Renal cortical epithelial cell (primary cell): Measurements from ENCODE around the gene ZNF213. TPM values are rescaled to one million over a fixed set of nuclear protein-coding genes. Genes with fewer than 3 reads are reported as not detected.

Experiments used
- DNase-seq: peaks from one replicate; pipeline ENCODE4 v3.0.0-alpha.2; 2011; ENCODE audit warnings: low read depth
- total RNA-seq: library from RNA; depleted of rRNA; stranded (reverse); fragments of >200 nt; gene quantifications from 2 replicates; pipeline ENCODE4 v1.2.3, GENCODE V29; 2014

Gene ZNF213
- total RNA-seq, 1 donor from 2014 or later, result 19.3 TPM

DNA sequence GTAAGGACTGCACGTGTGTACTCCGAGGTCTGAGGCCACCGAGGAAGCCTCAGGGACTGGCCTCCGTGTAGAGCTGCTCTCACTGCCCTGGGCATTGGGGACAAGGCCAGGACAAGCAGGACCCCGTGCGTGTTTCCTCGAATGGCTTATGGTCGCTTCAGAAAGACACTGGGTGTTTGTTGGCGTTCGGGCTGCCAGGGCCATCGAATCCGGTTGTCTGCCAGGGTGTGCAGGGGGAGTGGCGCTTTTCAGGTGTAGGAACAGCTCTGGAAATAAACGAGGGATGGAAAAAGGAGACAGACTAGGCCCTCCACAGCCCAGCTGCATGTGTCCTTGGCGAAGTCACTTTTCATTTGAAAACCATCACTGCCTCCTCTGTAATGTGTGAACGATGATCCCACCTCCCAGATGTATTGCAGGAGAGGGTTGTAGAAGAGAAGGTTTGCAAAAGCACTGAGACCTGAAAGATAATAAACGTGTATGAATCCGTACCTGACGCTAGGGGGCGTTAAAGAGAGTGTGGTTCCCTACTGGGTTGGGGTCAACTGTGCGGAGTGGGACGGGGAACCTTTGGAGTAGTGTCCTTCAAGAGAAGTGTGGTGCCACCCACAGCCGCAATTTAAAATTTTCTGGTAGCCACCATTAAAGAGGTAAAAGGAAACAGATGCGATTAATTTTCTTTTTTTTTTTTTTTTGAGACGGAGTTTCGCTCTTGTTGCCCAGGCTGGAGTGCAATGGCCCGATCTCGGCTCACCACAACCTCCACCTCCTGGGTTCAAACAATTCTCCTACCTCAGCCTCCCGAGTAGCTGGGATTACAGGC lies 33.6 kb upstream of the ZNF213 start:
- DNase-seq, result no peak

DNA sequence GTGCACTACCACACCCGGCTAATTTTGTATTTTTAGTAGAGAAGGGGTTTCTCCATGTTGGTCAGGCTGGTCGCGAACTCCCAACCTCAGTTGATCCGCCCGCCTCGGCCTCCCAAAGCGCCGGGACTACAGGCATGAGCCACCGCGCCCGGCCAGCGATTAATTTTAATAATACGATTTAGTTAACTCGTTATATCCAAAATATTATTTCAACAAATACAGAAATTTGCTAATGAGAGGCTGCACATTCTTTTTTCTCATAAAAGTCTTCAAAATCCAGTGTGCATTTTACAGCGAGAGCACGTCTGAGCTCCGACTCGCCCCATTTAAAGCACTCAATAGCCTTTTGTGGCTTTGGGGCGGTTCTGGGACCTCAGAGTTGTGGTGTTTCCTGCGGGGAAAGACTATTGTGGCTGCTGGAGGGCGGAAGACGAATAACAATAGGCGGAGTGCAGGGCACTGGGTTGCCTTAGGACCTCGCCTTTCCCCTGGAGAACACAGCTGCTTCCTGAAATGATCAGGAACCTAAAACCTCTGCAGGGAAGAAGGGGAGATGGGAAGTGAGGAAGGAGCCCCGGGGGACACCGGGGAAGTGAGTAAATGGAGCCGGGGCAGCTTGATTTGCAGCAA lies 32.9 kb upstream of the ZNF213 start:
- DNase-seq, result no peak

DNA sequence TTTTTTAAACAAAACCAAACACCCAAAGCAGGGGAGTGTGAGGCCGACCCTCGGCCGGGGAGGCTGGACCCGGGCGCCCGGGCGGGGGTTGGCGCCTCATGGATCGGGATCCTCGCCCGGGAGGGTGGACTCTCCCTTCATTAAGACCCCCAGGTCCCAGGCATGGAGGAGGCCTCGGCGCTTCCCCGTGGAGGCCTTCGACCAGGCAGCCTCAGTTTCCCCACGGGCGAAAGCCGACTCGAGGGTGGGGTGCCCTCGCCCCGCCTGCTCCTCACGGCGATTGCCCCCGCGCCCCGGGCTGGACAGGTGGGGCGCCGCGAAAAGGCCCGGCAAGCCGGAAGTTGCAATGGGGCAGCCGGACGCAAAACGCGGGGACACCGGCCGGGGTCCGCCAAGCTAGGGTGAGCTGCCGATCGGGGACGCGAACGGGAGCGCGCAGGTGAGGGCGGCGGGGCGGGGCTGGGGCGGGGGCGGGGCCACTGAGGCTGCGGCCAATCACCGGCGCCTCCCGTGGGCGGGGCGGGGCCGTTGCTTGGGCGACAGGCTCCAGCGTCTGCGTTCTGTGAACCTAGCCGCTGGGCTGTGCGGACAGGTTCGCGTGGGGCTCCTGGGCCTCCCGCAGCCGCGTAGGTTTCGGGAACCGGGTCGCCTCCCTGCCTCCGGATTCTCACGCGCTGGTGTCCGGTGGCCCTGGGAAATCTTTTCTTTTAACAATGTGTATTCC lies 28.5 kb upstream of the ZNF213 start:
- peak; percentile 58 for DNase-seq

DNA sequence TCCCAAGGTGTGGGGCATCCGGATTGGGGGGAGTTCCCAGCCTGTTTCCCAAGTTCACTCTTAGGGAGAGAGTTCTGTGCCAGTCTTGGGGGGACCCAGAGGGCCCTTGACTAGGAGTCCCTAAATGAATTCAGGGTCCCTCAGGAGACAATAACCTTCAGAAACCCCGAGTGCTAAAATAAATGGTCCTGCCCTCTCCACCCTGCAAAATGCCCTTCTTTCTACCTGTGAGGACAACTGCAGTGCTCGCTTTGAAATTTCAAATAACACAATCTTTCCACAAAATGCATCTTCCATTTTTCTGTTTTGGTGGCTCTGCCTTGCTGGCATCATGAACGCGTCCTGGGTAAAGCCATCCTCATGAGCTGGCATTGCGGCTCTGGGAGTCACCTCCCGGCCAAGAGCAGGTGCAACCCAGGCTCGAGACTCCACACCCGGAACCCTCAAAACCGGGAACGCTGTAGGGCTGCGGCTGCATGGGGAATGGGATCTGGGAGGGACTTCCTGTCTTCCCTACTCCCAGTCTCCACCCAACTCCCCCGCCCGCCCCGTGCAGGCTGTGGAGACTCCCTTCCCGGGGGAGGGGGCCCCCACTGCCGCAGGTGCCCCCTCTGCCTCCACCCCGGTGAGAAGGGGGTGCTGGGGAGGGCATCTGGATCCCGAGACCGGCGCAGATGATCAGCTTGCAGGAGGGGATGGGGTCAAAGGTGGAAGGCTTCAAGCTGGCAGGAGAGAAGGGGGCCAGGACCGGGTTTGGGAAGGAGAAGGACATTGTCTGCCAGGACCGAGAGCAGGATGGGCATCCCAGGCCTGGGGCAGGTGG lies 22.6 kb upstream of the ZNF213 start, which contains the start of gene ZNF205:
ZNF205 (plus strand) TSS at position 529 of the 823 bp plus-strand sequence. CDS start 845 bp downstream, outside the sequence.
- DNase-seq, result peak; percentile 64

DNA sequence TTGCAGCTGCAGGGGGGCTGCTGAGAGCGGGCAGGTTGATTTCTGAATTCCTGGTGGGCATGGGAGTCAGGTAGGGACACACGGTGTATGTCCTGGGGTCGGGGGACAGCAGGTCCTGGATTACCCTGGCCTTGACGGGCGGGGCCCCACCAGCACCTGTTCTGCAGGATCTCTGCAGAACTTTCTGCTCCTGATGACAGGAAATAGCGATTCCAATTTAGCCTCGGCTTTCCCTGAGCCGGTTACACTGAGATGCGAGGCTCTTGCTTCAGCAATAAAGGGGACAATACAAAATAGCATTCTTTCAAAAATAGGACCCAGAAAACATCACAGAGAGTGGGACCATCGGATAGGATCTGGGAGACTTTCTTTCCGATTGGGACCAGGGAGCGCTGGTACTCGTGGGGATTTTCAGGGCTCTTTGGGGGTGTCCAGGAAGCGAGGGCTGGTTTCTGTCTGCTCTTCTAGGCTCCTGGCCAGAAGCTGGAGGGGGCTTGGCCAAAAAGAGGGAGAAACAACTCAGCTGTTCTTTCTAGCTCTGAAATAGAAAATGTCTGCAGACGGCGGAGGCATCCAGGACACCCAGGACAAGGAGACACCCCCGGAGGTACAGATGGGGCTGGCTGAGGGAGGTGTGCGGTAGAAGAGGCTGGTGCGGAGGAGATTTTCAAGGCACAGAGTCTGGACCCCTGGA lies 21.8 kb upstream of the ZNF213 start:
- no peak for DNase-seq

DNA sequence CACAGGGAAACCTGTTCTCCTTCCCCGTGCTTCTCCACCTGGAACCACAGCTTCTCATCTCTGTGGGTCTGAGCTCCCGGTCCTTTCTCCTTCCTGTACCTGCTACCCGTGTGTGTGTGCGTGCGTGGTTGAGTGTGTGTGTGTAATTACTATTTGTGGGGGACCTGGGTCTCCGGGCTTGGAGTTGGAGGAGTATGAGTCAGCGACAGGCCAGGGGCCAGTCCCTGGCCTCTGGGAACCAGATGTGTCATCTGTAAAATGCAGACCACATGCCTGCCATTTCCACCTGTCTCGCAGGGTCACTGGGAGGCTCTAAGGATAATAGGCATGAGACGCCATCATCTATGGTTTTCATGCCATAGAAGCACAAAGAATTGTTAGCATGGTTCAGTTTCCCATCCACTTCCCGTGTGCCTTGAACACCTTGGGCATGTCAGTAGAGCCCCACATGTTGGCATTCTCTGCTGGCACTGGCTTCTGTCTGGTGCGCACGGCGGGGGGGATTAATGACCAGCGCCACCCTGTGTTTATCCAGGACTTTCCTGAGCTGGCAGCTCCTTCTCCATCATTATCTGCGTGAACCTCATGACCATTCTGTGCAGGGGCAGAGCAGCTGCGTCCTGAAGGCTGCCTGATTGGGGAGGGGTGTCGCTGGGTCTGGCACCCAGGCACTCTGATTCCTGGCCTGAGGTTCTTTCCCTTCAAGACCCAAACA lies 20.9 kb upstream of the ZNF213 start:
- peak; percentile 34 for DNase-seq

DNA sequence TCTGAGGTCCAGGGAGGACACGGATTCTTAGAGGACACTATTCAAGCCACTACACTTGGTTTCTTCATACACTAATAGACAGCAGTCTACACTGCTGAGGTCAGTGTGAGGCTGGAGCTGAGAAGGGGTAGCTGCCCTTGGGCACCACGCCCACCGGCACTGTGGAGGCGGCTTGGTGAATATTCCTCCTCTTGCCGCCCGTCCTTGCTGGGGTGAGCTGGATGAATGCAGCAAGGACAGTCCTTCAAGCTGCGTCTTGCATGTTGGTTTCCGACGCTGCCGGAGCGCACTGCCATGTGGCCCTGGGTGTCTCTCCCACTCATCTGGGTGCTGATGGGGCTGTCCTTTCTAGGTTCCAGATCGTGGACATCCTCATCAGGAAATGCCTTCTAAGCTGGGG lies 19.8 kb upstream of the ZNF213 start:
- no peak for DNase-seq

DNA sequence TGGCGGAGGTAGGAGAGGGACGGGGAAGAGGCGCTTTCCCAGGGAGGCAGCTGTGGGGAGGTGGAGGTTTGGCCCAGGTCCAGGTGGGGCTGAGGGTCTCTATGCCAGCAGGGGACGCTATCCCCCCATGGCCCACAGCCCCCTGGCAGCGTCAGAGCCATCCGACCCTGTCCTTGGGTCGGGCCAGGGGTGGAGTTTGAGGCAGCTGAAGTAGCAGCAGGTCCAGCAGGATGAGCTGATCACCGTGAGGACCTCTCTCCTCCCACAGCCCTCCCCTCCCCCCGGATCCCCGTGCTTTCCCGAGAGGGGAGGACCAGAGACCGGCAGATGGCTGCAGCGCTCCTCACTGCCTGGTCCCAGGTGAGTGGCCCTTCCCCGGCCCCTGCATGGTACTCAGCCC lies 19.3 kb upstream of the ZNF213 start:
- DNase-seq, result no peak

DNA sequence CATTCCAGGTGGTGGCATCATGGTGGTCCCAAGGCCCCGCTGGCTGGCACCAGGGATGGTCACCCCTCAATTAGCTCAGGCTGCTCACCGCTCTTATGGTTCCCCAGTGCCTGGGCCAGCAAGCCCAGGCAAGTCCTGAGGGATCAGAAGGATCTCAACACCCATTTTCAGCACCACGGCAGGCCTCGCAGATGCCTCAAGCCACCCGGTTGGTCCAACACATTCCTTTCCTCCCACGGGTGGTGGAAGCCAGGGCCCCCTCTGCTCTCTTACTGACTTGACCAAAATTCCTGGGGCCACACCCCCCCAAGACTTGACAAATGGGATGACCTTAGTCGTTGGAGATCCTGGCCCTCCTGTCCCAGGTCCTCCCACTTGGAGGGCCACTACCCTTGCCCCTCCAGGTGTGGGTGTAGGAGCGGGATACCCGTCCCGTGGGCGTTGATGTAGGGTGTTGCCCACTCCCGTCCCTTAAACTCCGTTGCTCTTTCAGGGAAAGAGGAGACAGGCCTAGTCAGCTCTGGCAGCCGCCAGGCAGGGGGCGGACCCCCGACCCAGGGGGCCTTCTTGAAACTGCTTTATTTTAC lies 16.5 kb upstream of the ZNF213 start:
- DNase-seq, result no peak

DNA sequence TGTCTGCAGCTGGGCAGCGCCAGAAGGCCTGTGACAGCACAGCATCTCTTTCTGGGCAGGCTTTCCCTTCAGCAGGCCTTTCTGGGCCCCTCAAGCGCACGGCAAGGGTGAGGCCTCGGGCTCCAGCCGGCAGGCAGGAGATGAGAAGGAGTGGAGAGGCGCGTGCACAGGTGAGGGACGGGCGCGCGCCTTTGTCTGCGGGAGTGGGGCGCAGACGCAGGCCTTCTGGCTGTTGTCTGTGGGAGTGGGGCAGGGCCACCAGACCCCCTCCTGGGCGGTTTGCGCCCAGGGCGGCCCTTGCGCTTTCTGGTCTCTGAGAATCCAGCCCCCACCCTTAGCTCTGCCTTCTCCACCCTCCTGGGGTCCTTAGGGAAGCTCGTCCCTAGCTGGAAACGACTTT lies 16.0 kb upstream of the ZNF213 start:
- no peak for DNase-seq

DNA sequence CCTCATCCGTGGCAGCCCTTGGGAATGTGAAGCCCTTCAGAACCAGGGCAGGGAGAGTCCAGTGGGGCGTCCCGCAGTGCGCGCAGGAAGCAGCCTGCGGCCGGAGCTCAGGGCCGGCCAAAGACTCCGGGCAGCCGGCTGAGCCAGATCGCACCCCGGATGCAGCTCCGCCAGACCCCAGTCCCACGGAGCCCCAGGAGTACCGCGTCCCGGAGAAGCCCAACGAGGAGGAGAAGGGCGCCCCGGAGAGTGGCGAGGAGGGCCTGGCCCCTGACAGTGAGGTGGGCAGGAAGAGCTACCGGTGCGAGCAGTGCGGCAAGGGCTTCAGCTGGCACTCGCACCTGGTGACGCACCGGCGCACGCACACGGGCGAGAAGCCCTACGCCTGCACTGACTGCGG lies 15.5 kb upstream of the ZNF213 start:
- DNase-seq, result no peak

DNA sequence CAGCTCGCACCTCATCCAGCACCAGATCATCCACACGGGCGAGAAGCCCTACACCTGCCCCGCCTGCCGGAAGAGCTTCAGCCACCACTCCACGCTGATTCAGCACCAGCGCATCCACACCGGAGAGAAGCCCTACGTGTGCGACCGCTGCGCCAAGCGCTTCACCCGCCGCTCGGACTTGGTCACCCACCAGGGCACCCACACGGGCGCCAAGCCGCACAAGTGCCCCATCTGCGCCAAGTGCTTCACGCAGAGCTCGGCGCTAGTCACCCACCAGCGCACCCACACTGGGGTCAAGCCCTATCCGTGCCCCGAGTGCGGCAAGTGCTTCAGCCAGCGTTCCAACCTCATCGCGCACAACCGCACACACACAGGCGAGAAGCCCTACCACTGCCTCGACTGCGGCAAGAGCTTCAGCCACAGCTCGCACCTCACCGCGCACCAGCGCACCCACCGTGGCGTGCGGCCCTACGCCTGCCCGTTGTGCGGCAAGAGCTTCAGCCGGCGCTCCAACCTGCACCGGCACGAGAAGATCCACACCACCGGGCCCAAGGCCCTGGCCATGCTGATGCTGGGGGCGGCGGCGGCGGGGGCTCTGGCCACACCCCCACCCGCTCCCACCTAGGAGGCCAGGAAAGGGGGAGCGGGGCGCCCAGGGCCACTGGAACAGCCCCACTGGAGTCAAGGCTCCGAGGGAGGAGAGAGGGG lies 15.0 kb upstream of the ZNF213 start:
- DNase-seq, result no peak

DNA sequence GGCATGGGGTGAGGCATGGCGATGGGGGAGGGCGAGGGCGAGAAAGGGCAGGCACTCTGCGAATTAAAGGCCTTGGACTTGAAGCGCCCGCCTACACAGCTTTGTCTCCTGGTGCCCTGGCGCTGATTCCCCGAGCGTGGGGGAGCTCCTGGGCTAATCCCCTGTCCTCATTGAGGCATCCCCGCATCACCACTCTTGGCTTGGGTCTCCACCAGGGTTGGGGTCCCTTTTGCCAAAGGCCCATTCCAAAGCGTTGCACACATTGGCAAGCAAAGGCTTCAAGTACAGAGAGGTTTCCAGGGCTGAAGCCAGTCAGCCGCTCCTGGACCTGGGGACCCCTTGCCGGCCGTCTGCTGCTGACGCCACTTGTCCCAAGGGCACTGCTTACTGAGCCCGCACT lies 14.4 kb upstream of the ZNF213 start:
- DNase-seq, result no peak

DNA sequence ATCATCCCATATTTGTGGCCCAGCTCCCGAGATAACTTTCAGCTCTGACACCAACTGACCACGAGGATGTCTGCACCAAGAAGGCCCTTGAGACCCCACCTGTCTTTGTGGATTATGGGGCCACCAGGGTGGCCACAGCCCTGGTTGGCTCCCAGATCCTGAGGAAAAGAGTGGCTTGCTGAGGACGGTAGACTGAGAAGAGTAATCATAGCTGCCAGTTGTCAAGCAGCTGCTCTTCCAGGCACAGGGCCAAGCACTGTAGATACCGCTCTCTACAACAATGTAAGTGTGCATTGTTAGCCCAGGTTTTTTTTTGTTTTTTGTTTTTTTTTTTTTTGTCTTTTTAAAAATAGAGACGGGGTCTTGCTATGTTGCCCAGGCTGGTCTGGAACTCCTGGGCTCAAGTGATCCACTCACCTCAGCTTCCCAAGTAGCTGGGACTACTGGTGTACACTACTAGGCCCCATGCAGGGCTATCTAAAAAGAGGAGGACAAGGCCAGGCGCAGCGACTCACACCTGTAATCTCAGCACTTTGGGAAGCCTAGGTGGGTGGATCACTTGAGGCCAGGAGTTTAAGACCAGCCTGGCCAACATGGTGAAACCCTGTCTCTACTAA lies 12.9 kb upstream of the ZNF213 start:
- DNase-seq, result no peak

DNA sequence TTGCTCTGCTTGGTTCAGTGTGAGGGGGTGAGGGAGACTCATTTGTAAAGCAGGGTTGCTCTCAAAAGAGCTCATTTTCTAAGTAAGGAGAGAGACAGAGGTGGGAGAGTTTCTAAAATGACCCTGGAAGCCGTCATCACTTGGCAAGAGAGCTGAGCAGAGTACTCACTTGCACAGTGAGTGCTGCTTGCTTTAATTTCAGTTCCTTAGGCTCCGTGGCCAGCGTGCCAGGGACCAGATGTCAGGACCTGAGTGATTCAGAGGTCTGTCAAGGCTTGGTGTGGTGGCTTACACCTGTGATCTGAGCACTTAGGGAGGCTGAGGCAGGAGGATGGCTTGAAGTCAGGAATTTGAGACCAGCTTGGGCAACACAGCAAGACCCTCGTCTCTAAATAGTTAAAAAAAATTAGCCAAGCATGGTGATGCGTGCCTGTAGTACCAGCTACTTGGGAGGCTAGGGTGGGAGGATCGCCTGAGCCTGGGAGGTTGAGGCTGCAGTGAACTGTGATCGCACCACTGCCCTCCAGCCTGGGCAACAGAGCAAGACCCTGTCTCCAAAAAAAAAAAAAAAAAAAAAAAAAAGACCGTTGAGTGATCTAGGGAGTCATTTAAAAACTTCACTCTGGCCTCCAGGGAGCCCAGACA lies 11.8 kb upstream of the ZNF213 start:
- no peak for DNase-seq

DNA sequence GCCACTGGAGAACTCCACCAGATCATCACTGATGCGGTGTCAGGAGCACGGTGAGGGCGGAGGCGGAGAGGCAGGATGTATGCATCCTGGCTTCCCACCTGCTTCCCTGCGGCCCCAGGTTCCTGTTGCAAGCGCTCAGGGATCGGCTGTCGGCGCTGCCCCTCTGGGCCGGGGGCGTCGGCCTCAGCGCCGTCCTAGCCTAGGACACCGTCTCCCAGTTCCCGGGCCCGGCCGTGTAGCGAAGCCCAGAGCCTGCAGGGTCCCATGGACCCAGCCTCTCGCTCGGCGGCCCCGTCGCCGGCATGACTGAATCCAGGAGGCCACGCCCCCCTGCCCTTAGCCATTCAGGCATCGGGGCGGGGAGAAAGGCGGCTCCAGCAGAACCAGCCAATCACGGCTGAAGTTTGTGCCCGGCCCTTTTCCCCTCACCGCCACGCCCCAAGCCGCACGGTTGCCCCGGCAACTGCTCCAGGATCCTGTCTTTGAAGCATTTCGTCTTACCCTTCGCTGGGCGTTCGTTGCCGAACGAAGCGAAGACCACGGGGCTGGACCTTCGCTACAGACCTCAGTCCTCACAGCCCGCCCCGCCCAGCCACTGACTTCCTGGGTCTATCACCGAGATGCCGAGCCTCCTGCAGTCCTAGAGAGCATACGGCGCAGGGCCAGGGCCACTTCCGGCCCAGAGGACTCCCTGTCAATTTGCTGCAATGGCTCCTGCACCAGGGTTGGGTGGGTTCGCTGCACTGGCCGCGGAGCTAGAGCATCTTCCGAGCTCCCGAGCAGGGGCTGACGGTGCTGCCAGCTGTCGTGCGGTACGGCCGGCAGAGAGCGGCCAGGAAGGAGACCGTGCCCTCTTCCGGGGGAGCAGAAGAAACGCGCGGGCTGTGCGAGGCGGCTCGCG lies 10.6 kb upstream of the ZNF213 start:
- DNase-seq, result peak; percentile 84

DNA sequence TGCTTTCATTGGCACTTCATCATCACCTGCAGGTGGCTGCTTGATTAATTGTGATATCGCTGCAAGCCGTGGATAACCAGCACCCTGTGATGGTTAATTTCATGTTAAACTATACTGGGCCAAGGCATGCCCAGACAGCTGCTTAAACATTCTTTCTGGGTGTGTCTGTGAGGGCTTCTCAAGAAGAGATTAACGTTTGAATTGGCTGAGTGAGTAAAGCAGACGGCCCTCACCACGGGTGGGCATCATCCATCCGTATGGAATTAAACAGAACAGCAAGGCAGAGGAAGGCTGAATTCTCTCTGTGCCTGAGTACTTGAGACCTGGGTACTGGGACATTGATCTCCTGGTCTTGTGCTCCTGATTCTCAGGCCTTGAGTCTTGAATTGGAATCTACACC lies 7.1 kb upstream of the ZNF213 start:
- no peak for DNase-seq
